GM18517 (cell line): ENCODE measurements around the gene SYT1.

Experiments
- ATAC-seq: cut with Tn5 transposase; IDR thresholded peaks from one replicate; pipeline ENCODE4 v1.9.1; 2021; ENCODE audit warnings: mild to moderate bottlenecking, moderate library complexity; ENCODE audit not compliant: unreplicated experiment

SYT1 gene

DNA sequence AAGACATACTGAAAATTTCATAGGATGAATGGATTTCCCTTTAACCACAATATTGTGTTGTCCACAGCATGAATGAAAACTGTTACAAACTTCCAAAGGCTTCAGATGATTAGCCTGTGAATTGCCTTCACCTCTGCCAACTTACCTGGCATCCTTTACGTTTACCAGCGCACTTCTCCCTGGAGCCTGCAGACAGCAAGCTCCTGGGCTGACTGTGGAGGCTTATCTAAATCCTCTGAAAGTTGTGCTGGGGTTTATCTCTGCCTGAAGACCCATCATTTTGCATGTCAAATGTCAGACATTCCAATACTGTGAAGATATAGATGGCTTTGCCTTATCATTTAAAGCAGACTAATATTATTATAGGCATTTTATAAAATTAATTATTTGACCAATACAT lies 403.0 kb downstream of the SYT1 start:
- ATAC-seq = no peak

DNA sequence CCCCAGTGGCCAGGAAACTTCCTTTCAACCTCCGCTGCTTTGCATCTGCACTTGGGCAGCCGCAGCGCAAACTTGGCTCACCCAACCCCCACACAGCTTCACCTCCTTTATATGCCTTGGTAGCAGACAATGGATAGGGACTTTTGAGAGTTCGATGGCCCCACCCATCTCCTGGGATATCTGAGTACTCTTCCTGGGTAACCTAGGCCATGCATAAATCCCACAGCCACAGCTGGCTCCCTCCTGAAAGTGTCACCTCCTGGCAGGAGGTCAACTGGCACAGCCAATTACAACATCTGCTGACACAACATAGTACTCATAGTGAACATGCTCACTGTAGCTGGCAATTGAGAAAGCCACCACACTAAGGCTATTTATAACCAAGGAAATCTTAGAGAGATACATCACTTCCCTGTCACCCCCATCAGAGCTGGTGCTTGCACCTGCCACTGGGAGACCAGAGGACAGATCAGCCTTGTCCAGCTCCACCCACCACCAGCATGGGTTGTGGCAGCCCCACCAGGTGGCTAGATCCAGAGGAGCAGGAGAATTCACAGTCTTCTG lies 410.0 kb downstream of the SYT1 start:
- ATAC-seq = no peak

GRCh38 chr12:79275631-79276030 lies 411.1 kb downstream of the SYT1 start:
- ATAC-seq = no peak

DNA sequence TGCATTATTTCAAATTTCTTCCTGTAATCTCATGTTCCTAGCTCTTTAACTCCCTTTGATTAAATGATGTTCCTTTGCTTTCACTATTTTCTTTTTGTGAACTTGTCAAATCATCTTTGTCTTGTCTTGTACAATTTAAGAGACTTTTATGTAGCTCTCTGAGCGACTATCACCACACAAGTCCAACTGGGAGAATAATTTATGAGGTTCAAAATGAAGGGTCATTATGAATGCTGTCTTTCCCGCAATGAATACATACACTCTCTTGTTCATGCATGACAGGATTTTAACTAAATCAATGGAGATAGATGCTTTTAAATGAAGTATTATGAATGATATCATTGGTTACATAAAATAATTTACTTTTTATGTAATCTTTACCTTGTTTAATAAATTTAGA lies 418.8 kb downstream of the SYT1 start:
- ATAC-seq = no peak

- no peak for ATAC-seq
Observed at GRCh38 chr12:79288911-79289310, 424.3 kb downstream of the SYT1 start.

DNA sequence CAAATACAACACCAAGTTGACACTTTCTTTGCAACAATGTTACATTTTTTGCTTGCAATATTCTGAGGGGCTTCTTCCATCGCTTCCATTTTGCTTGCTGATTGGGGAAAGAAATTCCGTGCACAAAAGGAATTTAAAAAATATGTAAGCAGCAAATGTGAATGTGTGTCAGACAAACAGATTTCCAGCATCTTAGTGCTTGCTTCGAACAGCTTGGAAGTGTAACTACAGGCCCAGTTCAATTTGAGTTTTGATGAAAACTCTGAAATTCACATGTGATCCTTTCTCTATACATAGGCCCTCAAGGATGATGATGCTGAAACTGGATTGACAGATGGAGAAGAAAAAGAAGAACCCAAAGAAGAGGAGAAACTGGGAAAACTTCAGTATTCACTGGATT lies 427.1 kb downstream of the SYT1 start:
- ATAC-seq = no peak

GRCh38 chr12:79294590-79294989 lies 430.0 kb downstream of the SYT1 start:
- ATAC-seq = no peak

GRCh38 chr12:79295572-79295971 lies 431.0 kb downstream of the SYT1 start:
- ATAC-seq = no peak

DNA sequence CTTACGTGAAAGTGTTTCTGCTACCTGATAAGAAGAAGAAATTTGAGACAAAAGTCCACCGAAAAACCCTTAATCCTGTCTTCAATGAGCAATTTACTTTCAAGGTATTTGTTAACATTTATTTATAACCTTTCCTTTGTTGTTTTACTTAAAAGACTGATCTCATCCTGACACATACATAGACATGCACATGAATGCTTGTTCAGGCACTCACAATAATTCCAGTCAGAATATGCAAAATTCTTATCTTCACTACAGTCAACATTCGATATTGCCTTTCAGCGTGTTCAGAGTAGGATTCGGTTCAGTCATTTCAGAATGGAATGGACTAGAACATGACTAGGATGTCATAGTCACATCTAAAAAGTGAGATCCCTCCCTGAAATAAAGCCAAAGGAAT lies 431.6 kb downstream of the SYT1 start:
- no peak for ATAC-seq

DNA sequence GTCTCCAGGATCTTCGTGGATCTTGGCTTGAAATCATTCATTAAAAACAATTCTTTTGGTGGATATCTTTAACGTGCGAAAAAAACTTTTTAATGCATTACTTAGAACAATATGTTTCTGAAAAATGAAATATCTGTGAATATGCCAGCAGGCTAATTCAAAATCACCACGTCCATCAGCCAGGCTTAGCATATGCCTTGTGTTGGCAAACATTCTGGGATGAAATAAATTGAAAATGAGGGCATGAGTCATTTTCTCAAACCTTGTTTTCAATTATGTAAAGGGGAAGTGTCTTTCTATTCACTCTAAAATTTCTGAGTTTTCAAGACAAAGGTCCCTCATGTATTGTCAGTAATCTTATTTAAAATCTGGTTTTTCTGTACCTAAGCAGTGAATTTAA lies 432.3 kb downstream of the SYT1 start:
- ATAC-seq = no peak

DNA sequence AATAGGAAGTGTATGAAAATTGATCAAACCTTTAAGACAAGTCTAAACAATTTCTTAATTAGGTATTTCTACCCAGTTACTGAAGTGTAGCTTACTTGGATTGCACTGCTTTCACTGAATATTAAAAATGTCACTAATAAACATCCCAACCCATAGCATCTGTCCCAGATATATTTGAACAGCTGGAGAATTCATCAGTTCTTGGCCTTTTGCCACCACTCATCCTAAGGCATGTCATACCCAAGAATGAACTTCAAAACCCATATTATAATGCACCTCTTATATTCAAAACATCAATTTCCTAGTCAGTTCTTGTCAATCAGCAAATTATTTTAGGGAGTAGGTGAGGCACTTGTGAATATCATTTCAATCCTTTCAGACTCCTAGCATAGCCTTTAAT lies 433.9 kb downstream of the SYT1 start:
- no peak for ATAC-seq

- no peak for ATAC-seq
Observed at GRCh38 chr12:79299447-79300198, 435.0 kb downstream of the SYT1 start.

DNA sequence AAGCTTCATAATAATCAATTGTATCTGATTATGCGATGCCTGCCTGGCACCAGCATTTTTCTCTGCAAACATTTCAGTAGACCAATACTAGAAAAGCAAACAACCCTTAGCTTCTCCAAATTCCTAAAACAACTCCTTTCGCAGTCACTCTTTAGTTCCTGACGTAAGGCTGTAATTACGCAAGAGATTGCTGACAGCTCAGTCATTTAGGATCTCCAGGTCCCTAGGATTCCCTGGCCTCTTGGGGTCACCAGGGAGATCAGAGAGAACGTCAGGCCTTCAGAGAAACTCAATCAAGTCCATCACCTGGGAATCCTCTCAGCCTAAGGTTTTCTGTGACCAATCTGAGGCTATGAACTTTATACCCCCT lies 435.6 kb downstream of the SYT1 start:
- no peak for ATAC-seq

DNA sequence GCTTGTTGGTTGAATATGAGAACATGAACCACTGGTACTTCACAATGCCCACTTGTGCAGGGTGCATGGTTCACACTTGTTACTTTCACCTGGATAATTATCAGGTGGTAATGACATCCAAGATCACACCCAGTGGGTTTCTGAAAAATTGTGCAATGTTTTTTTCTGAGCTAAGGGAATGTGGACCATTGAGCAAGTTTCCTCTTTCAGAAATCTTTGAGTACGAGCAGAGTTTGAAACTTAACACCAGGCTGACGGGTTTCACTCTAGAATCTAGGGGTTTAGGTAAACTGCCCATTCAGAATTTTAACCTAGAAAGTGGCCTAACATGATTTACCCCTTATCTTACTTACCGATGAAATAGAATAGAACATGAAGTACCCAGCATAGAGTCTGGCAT lies 436.6 kb downstream of the SYT1 start:
- no peak for ATAC-seq

DNA sequence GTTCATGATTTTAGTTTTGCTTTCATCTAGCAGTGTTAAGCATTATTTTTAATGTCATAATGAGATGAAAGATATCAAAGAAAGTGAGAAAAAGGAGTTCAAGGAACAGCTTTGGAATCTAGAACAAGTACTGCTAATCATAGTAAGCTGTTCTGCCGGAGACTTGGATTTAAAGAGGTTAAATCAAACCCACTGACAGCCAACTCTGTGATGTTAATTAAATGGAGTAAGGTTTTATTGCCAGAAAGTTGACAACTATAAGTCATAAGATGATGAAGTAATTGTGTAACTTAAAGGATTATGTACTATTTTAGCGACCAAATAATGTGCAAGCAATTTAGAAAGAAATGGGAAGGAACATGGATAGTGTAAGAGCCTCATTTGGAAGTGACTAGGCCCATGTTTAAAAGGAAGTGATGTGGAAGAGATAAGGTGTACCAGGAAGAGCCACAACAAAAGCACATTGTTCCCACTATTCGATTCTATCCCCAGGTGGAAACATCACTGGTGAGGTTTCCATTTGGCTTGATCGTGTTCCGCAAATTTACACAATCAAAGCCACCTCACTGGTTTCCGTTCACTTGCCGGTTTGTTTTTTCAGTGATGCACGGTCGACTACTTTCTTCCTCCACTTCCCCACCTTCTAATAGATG lies 437.7 kb downstream of the SYT1 start:
- ATAC-seq = no peak

- ATAC-seq = no peak
Observed at GRCh38 chr12:79307340-79307739, 442.8 kb downstream of the SYT1 start.

GRCh38 chr12:79309039-79309438 lies 444.5 kb downstream of the SYT1 start:
- ATAC-seq = no peak

DNA sequence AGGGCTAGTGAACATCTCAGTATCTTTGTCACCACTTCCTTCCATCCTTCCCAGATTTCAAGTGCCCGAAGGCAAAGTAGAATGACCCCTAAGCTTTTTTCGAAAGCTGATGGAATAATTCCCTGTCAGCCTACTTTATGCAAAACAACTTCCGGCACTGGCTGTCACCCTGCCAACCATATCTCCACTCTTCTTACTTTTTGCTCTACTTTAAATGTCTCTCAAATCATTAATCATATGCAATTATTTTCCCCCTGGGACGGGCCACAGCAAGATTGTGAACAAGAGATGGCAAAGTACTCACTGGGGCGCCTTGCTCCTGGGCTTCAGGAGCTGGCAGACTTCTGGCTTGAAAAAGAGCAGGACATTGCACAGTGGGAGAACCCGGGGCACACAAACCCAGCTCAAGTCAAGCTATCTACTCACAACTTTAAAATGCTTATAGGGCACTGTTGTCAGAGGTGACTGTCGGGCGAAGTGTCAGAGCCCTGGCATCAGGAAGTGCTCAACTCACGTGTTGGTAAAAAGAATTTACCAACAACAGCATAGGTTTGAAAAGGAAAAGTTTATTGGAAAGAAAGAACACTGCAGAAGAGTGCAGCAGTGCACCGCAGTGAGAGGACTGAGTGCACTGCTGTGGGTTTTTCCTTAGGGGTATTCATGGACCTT lies 452.7 kb downstream of the SYT1 start:
- no peak for ATAC-seq

GRCh38 chr12:79322905-79323304 lies 458.3 kb downstream of the SYT1 start:
- no peak for ATAC-seq

- ATAC-seq = no peak
Observed at GRCh38 chr12:79324571-79324970, 460.0 kb downstream of the SYT1 start.

DNA sequence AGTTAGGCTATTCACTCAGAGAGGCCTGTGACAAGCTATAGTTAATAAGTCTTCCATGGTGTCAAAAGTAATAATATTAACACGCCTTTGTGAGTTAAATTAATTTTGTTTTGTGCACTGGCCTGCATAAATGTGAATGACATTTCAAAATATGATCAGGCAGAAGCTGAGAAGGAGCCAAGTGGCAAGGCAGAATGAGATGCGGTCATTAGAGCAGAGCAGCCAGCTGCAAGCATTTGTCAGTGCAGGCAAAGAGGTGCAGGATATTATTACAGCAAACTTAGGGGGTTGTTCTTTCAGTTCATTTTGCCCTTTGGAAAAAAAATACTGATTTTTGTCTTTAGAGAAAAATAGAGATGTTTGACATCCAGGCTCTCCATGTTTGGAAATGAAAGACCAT lies 461.6 kb downstream of the SYT1 start:
- no peak for ATAC-seq

- no peak for ATAC-seq
Observed at GRCh38 chr12:79326663-79327062, 462.1 kb downstream of the SYT1 start.
